Fibroblast of skin of abdomen (primary cell): Measurements from ENCODE around the gene PPP1R13B.
A peak's percentile ranks its signal among the peaks of the same experiment; 100 is the strongest.
"Not testable (repeated sequence)": the region's sequence is repeated elsewhere in the genome, so short reads cannot be mapped to it uniquely, and the experiment has no call there.

Experiments used
- DNase-seq: peaks from one replicate; pipeline ENCODE4 v3.0.0-alpha.2; 2013

The PPP1R13B gene

DNA sequence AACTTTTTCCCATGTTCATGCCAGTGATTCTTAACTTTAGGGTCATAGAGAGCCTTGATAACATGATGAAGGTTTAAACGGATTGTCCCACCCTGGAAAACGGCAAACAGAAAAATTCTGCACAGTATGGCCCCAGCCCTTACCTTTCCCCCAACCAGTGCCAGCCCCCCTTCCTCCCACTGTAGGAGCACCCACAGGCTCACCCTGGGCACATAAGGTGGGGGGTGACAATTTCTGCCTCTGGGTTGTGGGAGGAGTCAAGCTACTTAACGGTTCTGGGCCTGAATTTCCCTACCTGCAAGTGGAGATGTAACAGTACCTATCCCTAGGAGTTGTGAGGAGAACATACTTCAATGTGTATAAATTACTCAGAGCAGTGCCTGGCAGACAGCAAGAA, 150.2 kb downstream of the PPP1R13B start:
- no peak for DNase-seq

DNA sequence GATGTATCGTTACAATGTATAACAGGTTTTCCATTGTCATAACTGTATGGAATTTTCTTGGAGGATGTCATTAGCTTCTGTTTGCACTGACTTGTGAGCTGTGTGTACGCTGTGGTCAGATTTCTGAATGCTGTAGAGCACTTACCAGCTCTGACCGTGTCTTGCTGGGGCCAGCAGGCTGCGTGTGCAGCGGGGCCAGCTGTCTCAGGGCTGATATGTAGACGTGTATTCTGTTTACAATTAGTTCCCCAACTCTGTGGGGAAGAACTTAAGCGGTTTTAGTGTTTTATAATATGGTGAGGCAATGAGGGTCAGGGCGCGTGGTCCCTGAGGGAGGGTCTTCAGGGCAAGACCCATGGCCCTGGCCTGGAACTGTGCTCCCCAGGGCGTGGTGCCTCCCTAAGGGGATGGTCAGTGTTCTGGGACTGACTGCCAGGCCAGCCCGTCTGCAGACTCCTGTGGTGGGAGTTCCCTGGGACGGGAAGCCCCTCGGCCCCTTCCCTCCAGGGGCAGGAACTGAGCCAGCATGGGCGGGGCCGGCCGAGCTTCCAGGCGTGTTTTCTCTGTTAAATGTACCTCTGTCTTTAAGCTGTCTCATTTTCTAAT, 150.8 kb downstream of the PPP1R13B start:
- DNase-seq = peak; percentile 60

DNA sequence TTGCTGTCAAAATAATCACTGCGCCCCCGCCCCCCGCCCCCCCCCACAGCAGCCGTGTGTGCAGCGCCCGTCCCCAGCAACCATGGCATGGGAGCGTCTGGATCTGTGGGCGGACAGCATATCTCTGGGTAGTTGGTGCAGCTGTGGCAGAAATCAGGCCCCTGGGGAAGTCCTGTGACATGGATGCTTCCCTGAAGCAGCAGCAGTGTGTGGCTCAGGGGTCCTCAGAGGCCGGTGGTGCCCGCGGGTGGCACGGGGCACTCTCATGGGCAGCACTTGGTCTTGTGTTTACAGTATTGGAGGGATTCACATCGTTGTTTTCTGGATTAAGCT, 151.3 kb downstream of the PPP1R13B start:
- DNase-seq = no peak

DNA sequence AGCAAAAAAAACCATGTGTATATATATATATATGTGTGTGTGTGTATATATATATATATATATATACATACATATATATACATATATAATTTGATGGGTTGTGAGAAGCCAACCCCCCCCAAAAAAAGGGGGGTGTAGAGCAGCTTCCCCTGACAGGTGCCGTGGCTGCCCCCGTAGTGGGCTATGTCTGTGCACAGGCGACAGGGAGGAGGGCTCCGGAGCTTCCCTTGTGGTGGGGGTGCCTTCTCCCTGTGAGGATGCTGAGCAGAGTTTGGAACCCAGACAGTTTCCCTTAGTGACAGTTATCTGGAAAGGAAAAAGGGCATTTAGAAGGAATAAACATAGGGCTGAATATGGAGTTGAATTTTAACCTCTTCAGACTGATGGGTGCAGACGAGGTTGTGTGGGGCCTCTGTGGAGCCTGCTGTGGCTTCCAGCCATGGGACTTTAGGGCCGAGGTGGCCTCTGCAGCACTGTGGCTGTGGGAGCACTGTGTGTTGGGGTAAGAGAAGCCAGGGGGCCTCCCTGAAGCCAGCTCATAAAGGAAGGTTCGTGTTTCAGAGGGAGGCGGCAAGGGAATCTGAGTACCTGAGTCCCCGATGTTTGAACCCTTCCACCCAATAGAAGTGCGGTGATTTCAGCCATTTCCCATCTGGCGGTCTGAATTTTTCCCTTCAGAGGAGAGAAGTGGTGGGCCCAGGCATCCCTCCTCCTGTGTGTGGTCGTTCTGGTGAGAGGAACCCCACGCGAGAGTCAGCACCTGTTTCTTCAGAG, 151.9 kb downstream of the PPP1R13B start:
- no peak for DNase-seq

DNA sequence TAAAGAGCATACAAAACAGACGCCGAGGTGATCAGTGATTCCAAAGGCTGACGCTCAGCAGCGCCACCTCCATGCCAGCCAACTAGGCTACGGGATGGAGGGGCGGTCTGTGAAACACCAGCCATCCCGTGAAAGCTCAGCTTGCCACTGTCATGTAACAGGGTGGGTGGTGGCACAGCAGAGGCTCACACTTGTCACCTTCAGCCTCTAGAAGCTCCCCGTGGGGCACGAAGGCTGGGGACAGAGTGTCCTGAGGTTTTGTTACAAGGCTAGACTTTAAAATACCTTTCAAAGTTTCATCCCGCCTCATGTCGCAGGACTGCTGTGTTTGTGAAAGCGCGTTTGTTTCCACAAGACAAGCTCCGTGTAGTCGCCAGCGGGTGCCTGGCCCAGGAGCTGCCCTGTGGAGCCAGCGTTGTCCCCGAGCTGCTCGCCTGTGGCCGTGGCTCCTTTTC, 152.8 kb downstream of the PPP1R13B start:
- DNase-seq = no peak

DNA sequence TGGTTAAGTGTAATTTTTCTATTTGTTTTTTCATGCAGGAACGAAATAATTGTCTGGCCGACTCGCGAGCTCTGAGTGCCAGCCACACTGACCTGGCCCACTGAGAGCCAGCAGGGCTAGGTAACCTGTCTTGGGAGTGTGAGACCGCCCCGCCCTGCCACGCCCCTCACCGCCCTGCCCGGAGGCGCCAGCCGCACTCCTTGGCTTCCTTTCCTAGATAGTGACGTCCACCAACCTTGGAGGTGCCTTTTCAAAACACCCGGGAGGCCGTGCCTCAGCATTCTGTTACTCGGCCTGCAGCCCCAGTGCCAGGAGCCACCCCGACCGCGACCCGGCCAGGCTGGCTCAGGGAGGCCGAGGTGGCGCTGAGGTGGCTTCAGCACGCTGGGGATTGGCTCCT, 153.9 kb downstream of the PPP1R13B start:
- no peak for DNase-seq

DNA sequence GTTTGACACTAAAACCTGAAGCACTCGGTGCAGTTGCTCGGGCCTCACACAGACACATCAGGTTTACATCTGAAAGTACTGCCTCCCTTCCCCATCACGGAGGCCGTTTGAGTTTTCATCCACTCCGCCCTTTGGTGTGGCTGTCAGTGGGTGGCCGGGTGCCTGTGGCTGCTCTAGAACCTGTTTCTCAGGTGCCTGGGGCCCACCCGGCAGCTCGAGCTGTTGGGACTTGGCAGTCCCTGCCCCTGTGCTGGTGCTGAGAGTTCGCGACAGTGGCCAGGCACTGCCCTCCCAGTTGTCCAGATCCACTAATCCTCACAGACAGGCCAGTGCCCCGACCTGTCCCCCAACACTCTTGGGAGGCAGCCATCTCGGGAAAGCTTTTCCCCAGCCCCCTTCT, 154.5 kb downstream of the PPP1R13B start:
- DNase-seq = no peak

DNA sequence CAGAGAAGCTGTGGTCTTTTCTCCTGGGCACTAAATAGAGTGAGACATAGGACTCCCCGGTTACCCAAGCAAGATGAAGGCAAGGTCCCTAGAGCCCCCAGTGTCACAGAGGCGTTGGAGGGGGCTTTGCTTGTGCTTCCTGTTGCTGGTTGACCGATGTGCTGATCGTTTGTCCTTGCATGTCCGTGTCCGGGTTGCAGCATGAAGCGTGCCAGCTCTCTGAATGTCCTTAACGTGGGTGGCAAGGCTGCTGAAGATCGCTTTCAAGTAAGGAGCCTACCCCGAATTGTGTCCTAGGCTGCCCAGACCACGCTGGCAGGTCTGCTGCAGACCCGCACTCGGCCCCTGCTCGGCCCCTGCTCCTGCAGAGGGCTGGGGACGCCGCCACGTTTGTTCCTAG, 155.2 kb downstream of the PPP1R13B start:
- DNase-seq = no peak

DNA sequence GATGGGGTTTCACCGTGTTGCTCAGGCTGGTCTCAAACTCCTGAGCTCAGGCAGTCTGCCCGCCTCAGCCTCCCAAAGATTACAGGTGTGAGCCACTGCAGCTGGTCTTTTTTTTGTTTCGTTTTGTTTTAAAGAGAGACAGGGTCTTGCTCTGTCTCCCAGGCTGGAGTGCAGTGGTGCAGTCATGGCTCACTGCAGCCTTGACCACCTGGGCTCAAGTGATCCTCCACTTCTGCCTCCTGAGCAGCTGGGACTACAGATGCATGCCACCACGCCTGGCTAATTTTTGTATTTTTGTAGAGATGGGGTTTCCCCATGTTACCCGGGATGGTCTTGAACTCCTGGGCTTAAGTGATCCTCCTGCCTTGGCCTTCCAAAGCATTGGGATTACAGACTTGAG, 155.7 kb downstream of the PPP1R13B start:
- DNase-seq = not testable (repeated sequence)

DNA sequence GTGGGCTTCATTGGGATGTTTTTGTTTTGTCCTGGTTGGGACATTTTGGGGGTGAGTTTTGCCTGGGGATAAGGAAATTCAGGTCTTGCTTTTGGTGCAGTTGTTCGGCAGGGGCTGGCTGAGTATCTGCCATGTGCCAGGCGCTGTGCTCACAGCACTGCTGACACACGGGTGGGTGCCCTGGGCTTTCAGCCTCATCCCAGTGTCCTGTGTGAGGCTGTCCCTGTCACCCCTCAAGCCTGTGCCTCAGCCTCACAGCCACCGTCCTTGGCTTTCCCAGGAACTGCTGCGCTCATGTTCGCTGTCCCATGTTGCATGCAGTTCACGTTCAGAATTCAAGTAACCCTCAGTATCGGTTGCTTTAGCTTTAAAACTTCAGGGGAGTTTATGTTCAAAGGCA, 157.0 kb downstream of the PPP1R13B start:
- no peak for DNase-seq

DNA sequence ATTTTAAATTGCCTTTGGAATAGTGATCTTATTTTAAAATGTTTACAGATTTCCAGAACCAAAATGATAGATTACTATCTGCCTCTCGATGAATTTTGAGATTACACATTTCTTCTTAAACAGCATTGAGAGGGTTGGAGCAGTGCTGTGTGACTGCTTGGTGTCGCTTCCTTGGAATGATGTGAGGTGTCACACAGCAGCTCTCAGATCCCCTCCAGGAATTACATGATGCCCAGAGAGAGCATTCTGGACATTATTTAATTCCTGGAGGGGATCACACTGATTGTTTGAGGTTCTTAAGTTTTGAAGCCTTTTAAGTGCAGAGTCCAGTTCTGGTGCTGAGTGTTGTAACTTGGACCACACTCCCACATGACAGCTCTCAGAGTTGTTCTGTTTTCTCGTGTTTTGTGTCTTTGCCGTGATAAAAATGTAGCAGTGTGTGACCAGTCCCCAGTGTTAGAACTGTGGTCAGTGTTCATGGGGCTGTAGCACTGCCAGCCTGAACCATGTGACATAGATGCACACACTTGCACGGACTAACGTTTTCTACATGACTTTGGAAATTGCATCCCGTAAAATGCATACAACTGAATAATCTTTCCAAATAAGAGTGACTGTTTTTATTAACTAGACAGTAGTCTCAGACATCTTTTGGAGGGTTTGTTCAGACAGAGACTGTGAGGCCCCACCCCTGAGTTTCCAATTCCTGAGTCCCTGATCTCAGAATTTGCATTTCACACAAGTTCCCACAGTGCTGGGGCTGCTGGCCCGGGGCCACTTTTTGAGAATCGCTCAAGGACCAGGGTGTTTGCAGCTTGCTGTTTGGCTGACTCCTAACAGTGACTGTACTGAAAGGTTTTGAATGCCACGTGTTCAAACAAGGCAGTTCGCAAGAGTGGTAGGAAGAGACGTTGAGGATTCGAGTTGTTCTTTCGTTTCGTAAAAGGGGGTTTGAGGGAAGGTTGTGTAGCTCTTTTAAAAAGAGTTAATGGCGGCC, 158.2 kb downstream of the PPP1R13B start:
- no peak for DNase-seq

DNA sequence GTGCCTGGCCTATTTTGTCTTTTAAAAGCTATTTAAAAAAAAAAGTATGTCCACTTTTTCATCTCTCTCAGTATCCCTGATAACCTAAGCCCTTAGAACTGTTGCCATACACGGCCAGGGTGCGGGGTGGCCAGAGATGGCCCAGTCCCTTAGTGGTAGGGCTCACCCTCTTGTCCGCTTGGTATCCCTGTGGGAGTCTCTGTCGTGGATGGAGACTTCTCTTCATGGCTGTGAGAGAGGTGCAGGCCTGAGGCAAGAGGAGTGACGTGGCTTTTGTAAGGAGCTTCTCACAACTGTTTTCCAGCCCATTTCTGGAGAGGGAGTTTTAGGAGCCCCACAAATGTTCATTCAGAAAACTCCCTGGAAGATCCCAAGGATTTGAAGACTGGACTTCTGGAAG, 158.9 kb downstream of the PPP1R13B start:
- no peak for DNase-seq

DNA sequence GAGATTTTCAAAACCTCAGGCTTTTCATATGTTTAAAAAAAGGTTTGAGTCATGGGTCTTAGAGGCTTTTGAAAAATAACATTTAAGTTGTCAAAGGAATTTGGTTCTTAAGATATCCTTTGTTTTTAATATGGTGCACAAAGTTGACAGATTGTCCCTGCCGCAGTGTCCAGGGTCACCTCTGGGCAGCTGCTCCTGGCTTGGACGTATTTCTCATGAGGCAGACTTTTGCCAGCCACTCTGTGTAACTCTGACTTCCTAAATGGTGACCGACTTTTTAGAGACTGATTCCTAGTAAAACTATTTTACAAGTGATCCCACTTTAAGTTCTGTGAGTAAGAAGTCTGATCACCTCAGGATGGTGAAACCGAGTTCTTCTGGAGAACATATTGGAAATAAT, 159.7 kb downstream of the PPP1R13B start:
- no peak for DNase-seq

DNA sequence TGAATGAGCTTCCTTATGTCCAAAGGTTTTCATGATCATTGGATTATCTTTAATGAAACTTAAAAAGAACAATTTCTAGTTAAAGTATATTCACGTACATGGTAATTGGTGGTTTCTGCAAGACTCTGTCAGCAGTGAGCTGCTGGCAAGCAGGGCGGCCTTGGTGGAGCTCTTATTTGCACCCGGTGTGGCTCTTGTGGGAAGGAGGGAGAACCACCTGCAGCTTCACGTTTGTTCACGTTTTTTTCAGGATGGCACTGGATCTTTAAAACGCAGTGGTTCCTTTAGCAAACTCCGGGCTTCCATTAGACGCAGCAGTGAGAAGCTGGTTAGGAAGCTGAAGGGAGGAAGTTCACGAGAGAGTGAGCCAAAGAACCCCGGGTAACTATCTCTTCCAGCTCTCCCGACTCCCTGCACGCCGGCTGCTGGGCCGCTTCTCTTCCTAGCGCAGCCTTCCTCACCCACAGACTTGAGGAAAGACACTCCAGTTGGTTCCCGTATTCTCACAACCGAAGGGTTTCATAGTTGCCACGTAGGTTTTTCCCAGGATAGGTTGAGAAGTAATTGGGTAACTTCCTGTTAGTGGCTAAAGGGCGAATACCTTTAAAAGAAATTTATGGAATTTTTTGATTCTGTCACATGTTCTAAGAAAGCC, 160.4 kb downstream of the PPP1R13B start:
- DNase-seq = no peak

DNA sequence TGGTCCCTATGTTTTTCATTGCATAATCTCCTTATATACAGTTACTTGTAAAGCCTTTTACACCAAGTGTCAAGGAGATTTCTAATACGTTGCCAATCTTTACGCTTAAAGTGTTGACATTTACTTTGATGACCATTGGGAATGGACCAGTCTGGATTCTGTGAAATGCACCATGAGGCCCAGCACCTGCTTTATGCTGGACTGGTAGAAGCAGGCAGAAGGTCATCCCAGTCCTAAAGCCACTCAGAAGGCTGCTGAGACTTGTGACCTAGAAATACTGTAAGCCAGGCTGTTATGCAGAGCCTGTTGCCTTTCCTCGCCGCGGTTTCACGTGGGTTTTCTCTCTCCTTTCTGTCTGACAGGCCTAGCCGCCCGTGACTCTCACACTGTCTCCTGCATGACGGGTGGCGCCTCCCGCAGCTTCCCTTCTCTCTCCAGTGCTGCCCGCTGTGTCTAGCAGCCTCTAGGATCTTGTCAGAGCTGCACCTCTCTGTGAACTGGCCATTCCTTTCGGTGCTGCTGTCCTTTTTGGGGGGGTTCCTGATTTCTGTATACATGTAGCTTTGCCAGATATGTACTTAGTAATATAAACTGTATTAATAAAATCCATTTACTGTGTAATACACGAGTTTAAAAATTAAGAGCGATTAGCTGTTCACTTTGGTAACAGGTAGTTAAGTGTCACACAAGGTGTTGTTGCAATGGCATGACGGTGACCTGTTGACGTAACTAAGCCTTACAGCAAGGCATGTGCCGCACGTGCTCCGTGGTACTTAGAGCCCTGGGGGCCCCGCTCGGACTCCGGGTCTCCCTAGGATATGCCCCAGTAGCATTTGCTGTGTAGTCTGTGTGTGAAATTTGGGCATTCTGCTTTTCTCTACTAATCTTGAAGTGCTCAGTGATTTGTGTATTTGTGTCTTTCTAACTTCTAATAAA, 161.8 kb downstream of the PPP1R13B start:
- DNase-seq = no peak

DNA sequence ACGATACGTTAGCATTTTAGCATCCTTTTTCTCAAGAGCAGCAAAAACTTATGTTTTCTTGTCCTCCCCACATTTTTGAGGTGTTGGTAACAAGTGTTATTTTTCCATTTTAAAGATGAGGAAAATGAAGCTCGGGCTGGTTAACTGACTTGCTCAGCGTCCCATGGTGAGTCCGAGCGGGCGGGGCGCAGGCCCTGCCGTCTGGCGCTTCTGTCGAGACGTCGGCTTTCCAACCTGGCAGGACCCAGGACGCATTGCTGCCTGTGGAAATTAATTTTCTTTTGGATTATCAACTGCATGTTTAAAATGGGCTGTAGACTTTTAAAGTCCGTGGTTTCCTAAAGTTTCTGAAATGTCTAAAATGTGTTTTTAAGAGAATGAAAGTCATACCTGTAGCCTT, 162.5 kb downstream of the PPP1R13B start:
- DNase-seq = no peak

DNA sequence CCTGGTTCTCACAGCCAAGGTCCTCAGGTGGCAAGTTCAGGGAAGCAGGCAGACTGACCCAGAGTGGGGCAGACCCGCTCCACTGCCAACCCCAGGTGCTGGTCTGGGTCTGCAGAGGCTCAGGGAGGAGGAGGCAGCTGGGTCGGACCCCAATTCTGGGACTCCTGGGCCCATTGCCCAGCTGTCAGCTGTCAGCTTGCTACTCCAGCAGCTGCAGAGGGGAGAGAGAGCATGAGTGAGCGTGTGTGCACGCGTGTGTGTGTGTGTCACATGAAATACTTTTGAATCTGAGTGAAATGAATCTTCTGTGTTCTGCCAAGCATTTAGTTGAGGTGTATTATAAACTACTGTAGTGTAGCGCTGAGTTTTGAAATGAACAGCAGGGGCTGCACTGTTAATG, 162.9 kb downstream of the PPP1R13B start:
- no peak for DNase-seq
